GM19468 (cell line): ENCODE results near the gene CCL28.
"Not testable (repeated sequence)": the region's sequence is repeated elsewhere in the genome, so short reads cannot be mapped to it uniquely, and the experiment has no call there.

ENCODE experiments used
- ATAC-seq: cut with Tn5 transposase; IDR thresholded peaks from one replicate; pipeline ENCODE4 v1.9.1; 2021; ENCODE audit warnings: mild to moderate bottlenecking, moderate library complexity, moderate number of reproducible peaks; ENCODE audit not compliant: unreplicated experiment; ENCODE audit errors: extremely low read depth

CCL28 gene

GRCh38 chr5:43412156-43412555 is at the start of gene CCL28:
Gene CCL28, minus strand, starts transcription at chr5:43412391. Its CDS starts 75 bp downstream, at chr5:43412316.
- ATAC-seq = no peak

DNA sequence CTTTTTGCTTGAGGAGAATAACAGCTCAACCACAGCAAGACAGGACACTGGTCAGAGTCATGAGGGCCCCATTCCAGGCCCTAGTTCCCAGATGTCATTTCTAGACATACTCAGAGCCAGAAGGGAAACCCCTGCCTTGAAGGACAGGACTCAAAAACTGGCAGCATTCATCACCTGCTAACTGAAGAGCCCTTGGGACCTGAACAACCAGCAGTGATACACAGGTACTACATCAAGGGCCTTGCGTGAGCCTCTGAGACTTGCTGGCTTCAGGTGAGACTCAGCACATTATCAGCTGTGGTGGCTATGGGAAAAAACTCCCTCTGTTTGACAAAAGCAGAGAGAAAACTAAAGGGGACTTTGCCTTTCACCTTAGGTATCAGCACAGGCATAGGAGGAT is 48.9 kb upstream of the CCL28 start:
- ATAC-seq = no peak

DNA sequence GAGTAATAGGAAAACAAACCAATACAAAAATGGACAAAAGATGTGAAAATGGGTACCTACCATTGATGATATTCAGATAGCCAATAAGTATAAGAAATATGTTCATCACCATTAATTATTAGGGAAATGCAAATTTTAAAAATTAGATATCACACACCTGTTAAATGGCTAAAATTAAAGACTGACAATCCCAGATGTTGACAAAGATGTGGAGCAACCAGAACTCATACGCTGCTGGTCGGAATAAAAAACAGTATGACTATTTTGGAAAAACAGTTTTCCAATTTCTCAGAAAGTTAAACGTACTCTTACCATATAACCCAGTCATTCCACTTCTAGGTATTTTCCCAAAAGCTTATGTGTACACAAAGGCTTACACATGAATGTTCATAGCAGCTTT is 44.4 kb upstream of the CCL28 start:
- ATAC-seq = no peak

DNA sequence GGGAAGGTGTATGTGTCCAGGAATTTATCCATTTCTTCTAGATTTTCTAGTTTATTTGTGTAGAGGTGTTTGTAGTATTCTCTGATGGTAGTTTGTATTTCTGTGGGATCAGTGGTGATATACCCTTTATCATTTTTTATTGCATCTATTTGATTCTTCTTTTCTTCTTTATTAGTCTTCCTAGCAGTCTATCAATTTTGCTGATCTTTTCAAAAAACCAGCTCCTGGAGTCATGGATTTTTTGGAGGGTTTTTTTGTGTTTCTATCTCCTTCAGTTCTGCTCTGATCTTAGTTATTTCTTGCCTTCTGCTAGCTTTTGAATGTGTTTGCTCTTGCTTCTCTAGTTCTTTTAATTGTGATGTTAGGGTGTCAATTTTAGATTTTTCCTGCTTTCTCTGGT is 29.4 kb upstream of the CCL28 start:
- ATAC-seq = not testable (repeated sequence)

GRCh38 chr5:43437062-43437660 is 25.0 kb upstream of the CCL28 start:
- ATAC-seq = no peak

GRCh38 chr5:43433382-43433781 is 21.2 kb upstream of the CCL28 start:
- ATAC-seq = no peak

GRCh38 chr5:43432486-43433375 is 20.5 kb upstream of the CCL28 start:
- ATAC-seq = no peak

GRCh38 chr5:43429706-43430105 is 17.5 kb upstream of the CCL28 start:
- no peak for ATAC-seq

- ATAC-seq = no peak
These were observed 16.8 kb upstream of the CCL28 start for GRCh38 chr5:43429016-43429415.

GRCh38 chr5:43427306-43427705 is 15.1 kb upstream of the CCL28 start:
- ATAC-seq = no peak

DNA sequence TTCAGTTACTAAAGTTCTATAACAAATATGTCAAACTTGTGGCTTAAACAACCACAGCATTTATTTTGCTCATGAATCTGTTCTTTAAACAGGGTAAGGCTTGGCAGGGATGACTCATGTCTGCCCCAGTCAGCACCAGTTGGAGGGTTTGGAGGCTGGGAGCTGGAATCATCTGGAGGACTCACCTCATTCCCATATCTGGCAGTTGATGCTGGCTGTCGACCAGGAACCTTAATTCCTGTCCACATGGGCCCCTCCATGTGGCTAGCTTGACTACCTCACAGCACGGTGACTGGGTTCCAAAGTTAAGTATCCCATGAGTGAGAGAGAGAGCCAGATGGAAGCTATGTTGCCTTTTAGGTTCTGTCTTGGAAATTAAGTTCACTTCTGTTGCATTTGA is 13.8 kb upstream of the CCL28 start:
- ATAC-seq = no peak

DNA sequence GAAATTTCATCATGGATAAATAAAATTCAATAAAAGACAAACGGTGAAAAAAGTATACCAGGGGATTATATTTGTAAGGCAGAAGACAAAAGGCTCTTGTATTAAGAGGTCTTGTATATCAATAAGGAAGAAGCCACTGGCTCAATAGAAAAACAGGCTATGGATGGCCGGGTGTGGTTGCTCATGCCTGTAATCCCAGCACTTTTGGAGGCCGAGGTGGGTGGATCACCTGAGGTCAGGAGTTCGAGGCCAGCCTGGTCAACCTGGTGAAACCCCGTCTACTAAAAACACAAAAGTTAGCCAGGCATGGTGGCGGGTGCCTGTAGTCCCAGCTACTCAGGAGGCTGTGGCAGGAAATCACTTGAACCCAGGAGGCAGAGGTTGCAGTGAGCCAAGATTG is 10.9 kb upstream of the CCL28 start:
- not testable (repeated sequence) for ATAC-seq

DNA sequence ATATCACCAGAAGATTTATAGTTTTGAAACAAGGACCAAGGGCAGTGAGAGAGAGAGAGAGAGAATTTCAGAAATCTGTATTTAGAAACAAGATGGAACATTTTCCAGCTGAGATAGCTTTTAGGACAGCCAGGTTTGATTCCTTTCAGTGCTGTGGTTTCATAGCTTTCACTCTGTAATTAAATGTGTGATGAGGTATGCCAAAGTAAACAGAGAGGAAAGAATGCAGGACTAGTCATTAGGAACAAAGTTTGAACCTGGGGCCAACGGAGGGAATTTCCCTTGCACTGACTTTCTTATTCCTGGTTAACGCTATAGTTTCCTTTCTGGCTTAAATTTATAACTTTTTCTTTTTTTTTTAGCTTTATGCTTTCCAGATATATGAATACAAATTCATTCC is 10.0 kb upstream of the CCL28 start:
- no peak for ATAC-seq

GRCh38 chr5:43421450-43422133 is 9.4 kb upstream of the CCL28 start:
- ATAC-seq = no peak

DNA sequence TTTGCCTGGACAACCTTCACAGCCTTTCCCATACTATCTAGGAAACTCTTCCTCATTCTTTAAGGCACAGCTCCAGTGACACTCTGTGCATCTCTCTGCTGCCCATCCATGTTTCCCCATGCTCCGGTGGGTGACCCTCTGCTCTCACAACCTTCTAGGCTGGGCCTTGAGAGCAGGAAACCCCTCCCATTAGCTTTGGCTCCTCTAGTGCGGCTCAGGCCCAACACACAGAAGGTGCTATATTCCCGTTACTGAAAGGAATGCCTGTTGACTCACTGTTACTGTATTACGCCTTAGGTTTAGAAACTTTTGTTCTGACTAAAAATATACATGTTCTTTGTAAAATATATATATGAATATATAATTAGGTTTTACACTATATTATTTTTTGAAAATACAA is 8.1 kb upstream of the CCL28 start:
- no peak for ATAC-seq

DNA sequence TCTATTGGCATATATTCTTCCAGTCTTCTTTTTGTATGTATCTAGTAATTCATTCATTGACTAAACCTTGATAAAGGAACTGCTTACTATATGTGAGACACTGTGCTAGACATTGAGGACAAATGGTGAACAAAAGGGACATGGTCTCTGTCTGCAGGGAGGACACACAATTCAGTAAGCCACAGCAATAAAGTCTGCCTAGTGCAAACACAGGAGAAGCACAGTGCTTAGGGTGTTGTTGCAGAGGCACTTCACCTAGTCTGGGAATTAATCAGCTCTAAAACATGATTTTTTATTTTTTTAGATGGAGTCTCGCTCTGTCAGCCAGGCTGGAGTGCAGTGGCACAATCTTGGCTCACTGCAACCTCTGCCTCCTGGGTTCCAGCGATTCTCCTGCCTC is 6.4 kb upstream of the CCL28 start:
- no peak for ATAC-seq

GRCh38 chr5:43416803-43417394 is 4.7 kb upstream of the CCL28 start:
- no peak for ATAC-seq

- no peak for ATAC-seq
These were observed 4.0 kb upstream of the CCL28 start for GRCh38 chr5:43415935-43416802.

DNA sequence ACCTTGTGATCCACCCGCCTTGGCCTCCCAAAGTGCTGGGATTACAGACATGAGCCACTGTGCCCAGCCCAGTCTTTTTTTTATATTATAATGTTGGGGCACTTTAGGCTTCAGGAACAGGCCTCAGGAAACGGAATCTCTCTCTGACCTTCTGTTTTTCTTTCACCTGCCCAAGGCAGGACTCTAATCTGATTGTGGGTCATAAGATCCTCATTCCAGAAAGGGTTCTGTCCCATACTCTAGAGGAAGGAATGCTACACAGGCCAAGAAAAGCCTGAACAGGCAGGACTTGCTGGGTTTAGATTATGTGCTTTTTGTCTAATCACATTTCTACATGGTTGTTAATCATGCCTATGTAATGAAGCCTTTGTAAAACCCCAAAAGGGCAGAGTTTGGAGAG is 1.8 kb upstream of the CCL28 start:
- no peak for ATAC-seq

GRCh38 chr5:43412644-43413043 is 453 bp upstream of the CCL28 start:
- ATAC-seq = no peak
